ENCODE results near the gene GPR25. TPM values are rescaled to one million over a fixed set of nuclear protein-coding genes. Genes with fewer than 3 reads are reported as not detected.

GPR25 gene
- total and polyA plus RNA-seq, 3 donors from 2014 or later = 0.87 TPM; not detected in 2

- intact Hi-C loops (cut with DNase I; ENCODE audit: low total_unique reads) = no loop called here
- no peak overlapping the region for H3K27ac ChIP-seq
- no peak for DNase-seq
- no peaks in the 10 kb centered on the region for H3K27me3 ChIP-seq
- H3K4me3 ChIP-seq = no peak overlapping the region
- no peaks in the 10 kb centered on the region for H3K36me3 ChIP-seq (ENCODE audit: low read depth, missing control alignments)
- WGBS, 2 donors = 86 to 89% methylated on average over 3 of the region's 3 CpGs
- no peaks in the 10 kb centered on the region for H3K9me3 ChIP-seq
- TF ChIP-seq POLR2A (IDR thresholded peaks at IDR 0.05) = no peak
- TF ChIP-seq, protein P1, sequence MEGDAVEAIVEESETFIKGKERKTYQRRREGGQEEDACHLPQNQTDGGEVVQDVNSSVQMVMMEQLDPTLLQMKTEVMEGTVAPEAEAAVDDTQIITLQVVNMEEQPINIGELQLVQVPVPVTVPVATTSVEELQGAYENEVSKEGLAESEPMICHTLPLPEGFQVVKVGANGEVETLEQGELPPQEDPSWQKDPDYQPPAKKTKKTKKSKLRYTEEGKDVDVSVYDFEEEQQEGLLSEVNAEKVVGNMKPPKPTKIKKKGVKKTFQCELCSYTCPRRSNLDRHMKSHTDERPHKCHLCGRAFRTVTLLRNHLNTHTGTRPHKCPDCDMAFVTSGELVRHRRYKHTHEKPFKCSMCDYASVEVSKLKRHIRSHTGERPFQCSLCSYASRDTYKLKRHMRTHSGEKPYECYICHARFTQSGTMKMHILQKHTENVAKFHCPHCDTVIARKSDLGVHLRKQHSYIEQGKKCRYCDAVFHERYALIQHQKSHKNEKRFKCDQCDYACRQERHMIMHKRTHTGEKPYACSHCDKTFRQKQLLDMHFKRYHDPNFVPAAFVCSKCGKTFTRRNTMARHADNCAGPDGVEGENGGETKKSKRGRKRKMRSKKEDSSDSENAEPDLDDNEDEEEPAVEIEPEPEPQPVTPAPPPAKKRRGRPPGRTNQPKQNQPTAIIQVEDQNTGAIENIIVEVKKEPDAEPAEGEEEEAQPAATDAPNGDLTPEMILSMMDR (IDR thresholded peaks at IDR 0.05) = no peak
- no peaks in the 10 kb centered on the region for H3K4me1 ChIP-seq
Measured at GRCh38 chr1:200838676-200839445, 33.9 kb upstream of the GPR25 start.

DNA sequence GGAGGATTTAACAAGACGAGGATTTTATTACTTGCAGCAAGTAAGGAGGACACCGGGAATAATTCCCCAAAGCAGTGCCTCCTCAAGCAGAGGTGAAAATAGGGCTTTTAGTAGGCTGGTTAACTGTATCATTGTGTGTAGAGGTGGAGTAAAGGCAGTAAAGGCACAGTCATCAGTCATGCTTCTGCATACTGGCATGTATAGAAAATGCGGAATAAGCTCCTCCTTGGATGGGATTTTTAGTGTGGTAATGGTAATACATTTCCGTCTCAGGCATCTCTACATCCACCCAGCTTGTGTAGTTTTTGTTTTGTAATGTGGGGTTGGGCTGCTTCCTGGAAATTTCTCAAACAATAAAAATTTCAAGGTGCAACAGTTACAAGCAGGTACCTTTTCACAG, 27.4 kb upstream of the GPR25 start:
- TF ChIP-seq POLR2A (IDR thresholded peaks at IDR 0.05) = no peak
- TF ChIP-seq, protein P1 (IDR thresholded peaks at IDR 0.05) = no peak
- Histone ChIP-seq H3K27me3 (no peaks in the 10 kb centered on the region), H3K4me3 (no peak overlapping the region), H3K9me3 (no peaks in the 10 kb centered on the region), H3K27ac (no peak overlapping the region), H3K4me1 (no peaks in the 10 kb centered on the region), H3K36me3 (ENCODE audit: low read depth, missing control alignments) (no peaks in the 10 kb centered on the region)
- DNase-seq = no peak
- intact Hi-C loops (cut with DNase I; ENCODE audit: low total_unique reads) = no loop called here
- 92 to 96% methylated on average over 4 of the region's 4 CpGs for WGBS, 2 donors

- Histone ChIP-seq H3K27ac (no peak overlapping the region), H3K36me3 (ENCODE audit: low read depth, missing control alignments) (no peaks in the 10 kb centered on the region), H3K27me3 (no peaks in the 10 kb centered on the region), H3K9me3 (no peaks in the 10 kb centered on the region), H3K4me3 (no peak overlapping the region), H3K4me1 (no peaks in the 10 kb centered on the region)
- intact Hi-C loops (cut with DNase I; ENCODE audit: low total_unique reads) = no loop called here
- DNase-seq = no peak
- no peak for TF ChIP-seq POLR2A (IDR thresholded peaks at IDR 0.05)
- WGBS, 2 donors = 94 to 97% methylated on average over 1 of the region's 1 CpG
Measured at GRCh38 chr1:200846398-200846797, 26.4 kb upstream of the GPR25 start.

DNA sequence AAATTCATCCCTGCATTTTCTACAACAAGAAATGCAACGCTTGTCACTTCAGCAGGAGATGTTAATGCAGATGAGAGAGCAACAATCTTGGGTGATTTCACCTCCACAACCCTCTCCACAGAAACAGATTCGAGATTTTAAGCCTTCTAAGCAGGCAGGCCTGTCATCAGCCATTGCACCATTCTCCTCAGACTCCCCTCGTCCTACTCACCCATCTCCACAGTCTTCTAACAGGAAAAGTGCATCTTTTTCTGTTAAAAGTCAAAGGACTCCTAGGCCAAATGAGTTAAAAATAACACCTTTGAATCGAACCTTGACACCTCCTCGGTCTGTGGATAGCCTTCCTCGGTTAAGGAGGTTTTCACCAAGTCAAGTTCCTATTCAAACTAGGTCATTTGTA, 23.4 kb upstream of the GPR25 start:
- no peak overlapping the region for H3K4me3 ChIP-seq
- no peaks in the 10 kb centered on the region for H3K9me3 ChIP-seq
- no peak for DNase-seq
- H3K27me3 ChIP-seq = no peaks in the 10 kb centered on the region
- WGBS, 2 donors = 85 to 92% methylated on average over 6 of the region's 6 CpGs
- TF ChIP-seq, protein P1 (IDR thresholded peaks at IDR 0.05) = no peak
- TF ChIP-seq POLR2A (IDR thresholded peaks at IDR 0.05) = no peak
- H3K27ac ChIP-seq = no peak overlapping the region
- intact Hi-C loops (cut with DNase I; ENCODE audit: low total_unique reads) = no loop called here
- no peaks in the 10 kb centered on the region for H3K36me3 ChIP-seq (ENCODE audit: low read depth, missing control alignments)
- no peaks in the 10 kb centered on the region for H3K4me1 ChIP-seq

DNA sequence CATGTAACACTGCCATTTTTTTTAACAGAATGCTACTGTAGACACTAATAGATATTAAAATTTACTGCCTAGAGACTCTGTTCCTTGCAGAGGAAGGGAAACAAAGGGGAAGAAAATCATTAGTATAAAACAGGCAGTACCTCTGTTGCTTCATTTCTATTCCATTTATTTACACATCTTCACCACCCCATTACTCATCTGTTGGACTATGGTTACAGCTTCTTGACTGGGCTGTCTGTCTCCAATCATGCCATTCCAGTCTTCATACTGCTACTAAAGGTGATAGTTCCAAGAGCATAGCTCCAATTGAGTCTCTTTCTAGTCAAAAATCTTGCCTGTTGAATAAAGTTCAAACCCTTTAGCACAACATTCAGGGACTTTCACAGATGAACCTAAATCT, 22.2 kb upstream of the GPR25 start:
- no peaks in the 10 kb centered on the region for H3K27me3 ChIP-seq
- H3K4me3 ChIP-seq = no peak overlapping the region
- no peaks in the 10 kb centered on the region for H3K4me1 ChIP-seq
- intact Hi-C loops (cut with DNase I; ENCODE audit: low total_unique reads) = no loop called here
- H3K27ac ChIP-seq = no peak overlapping the region
- H3K9me3 ChIP-seq = no peaks in the 10 kb centered on the region
- TF ChIP-seq POLR2A (IDR thresholded peaks at IDR 0.05) = no peak
- TF ChIP-seq, protein P1 (IDR thresholded peaks at IDR 0.05) = no peak
- no peaks in the 10 kb centered on the region for H3K36me3 ChIP-seq (ENCODE audit: low read depth, missing control alignments)
- DNase-seq = no peak

Measured in testis (tissue), 3 donors.